C4-2B (cell line): ENCODE results near the gene WDFY2.

Source experiments
- H3K27ac ChIP-seq: fragments of 450-650 bp; 2 replicates; pipeline ENCODE4 v1.5.1; 2017
- ZFX ChIP-seq: fragments of 450-650 bp; IDR thresholded peaks from 2 replicates; pipeline ENCODE4 v1.6.1; 2017
- TF ChIP-seq, protein P1 (sequence below): fragments of 450-650 bp; conservative IDR thresholded peaks from 2 replicates; pipeline ENCODE4 v1.5.1; 2017; ENCODE audit warnings: mild to moderate bottlenecking

Gene WDFY2

GRCh38 chr13:51814825-51815650 is 230.8 kb downstream of the WDFY2 start:
- TF ChIP-seq, protein P1, sequence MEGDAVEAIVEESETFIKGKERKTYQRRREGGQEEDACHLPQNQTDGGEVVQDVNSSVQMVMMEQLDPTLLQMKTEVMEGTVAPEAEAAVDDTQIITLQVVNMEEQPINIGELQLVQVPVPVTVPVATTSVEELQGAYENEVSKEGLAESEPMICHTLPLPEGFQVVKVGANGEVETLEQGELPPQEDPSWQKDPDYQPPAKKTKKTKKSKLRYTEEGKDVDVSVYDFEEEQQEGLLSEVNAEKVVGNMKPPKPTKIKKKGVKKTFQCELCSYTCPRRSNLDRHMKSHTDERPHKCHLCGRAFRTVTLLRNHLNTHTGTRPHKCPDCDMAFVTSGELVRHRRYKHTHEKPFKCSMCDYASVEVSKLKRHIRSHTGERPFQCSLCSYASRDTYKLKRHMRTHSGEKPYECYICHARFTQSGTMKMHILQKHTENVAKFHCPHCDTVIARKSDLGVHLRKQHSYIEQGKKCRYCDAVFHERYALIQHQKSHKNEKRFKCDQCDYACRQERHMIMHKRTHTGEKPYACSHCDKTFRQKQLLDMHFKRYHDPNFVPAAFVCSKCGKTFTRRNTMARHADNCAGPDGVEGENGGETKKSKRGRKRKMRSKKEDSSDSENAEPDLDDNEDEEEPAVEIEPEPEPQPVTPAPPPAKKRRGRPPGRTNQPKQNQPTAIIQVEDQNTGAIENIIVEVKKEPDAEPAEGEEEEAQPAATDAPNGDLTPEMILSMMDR, result peak; percentile 86
- TF ChIP-seq ZFX, result no peak
- H3K27ac ChIP-seq, result no peak overlapping the region

DNA sequence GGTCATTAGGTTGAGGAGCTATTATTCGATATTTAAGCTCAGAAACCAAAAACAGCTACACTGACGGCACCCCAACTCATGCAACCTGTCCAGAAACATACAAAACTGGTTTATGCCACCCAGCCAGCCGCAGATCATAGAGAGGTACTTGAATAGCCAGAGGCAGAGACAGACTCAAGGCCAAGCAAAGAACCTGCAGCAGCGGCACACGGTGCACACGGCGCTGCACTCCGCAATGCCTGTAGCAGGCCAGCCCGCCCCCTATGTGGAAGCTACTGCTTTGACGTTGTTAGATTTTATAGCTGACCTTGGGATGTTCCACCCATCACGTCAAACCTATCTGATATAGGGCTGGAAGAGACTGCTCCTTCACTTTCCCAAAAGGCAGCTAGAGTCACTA is 231.6 kb downstream of the WDFY2 start:
- TF ChIP-seq, protein P1, result no peak
- no peak for TF ChIP-seq ZFX
- H3K27ac ChIP-seq, result no peak overlapping the region

GRCh38 chr13:51816604-51817249 is 232.5 kb downstream of the WDFY2 start:
- no peak for TF ChIP-seq ZFX
- TF ChIP-seq, protein P1, result no peak

More at GRCh38 chr13:51816604-51817249, 232.5 kb downstream of the WDFY2 start:
- H3K27ac ChIP-seq, result no peak overlapping the region
